ENCODE results near the gene FAM83C.

FAM83C gene

DNA sequence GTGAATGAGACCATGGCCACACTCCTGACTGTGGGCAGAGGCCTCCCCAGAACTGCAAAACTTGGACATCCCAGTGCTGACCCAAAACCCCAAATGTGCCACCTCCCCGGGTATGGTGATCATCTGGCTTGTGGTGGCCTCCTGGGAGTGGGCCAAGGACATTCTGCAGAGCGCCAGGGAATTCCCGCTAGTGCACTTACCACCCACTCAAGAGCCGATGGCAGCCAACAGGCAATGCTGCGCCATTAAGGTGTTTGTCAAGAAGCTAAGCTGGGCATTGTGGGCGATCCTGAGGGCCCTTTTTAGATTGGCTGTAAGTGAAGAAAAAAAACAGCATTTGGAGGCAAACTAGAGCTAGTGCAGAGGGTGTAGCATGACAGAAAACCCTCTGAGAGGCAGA lies 56.3 kb downstream of the FAM83C start:
- in situ Hi-C loops (cut with MboI; ENCODE audit: low sequenced_read_pairs, unreplicated experiment), result no loop called here
- DNase-seq (ENCODE audit: low spot score), result no peak
- TF ChIP-seq, protein P1, sequence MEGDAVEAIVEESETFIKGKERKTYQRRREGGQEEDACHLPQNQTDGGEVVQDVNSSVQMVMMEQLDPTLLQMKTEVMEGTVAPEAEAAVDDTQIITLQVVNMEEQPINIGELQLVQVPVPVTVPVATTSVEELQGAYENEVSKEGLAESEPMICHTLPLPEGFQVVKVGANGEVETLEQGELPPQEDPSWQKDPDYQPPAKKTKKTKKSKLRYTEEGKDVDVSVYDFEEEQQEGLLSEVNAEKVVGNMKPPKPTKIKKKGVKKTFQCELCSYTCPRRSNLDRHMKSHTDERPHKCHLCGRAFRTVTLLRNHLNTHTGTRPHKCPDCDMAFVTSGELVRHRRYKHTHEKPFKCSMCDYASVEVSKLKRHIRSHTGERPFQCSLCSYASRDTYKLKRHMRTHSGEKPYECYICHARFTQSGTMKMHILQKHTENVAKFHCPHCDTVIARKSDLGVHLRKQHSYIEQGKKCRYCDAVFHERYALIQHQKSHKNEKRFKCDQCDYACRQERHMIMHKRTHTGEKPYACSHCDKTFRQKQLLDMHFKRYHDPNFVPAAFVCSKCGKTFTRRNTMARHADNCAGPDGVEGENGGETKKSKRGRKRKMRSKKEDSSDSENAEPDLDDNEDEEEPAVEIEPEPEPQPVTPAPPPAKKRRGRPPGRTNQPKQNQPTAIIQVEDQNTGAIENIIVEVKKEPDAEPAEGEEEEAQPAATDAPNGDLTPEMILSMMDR (IDR thresholded peaks at IDR 0.05; ENCODE audit: borderline replicate concordance, control extremely low read depth, extremely low read depth, insufficient read depth, missing control alignments), result no peak

Measured in GM13976 (cell line).